Endothelial cell of umbilical vein (primary cell): ENCODE data around the gene JPH3.

Source experiments
- CTCF ChIP-seq, 2 donors: IDR thresholded peaks; 1 replicate in 1 of 2; 2 replicates in 1 of 2; pipeline ENCODE4 v1.5.1; 2011; ENCODE audit warnings: low read length in 2 of 2, mild to moderate bottlenecking in 2 of 2, moderate library complexity in 2 of 2, control low read depth in 1 of 2, inconsistent platforms in 1 of 2, low read depth in 1 of 2; ENCODE audit not compliant: insufficient read depth in 1 of 2; ENCODE audit errors: extremely low read depth in 1 of 2
- EZH2 ChIP-seq: IDR thresholded peaks from 2 replicates; pipeline ENCODE4 v1.6.1; 2012; ENCODE audit warnings: borderline replicate concordance, low read depth, mild to moderate bottlenecking, moderate library complexity, low read length, inconsistent platforms; ENCODE audit not compliant: severe bottlenecking
- FOS ChIP-seq: IDR thresholded peaks from 2 replicates; pipeline ENCODE4 v1.6.1; 2011; ENCODE audit warnings: mild to moderate bottlenecking, low read length, moderate library complexity, borderline replicate concordance; ENCODE audit not compliant: insufficient read depth
- JUN ChIP-seq: IDR thresholded peaks from 2 replicates; pipeline ENCODE4 v1.6.1; 2011; ENCODE audit warnings: borderline replicate concordance, low read depth; ENCODE audit not compliant: insufficient read length, insufficient read depth
- MAX ChIP-seq: IDR thresholded peaks from 2 replicates; pipeline ENCODE4 v1.6.1; 2011; ENCODE audit not compliant: insufficient read depth, insufficient read length
- MYC ChIP-seq: IDR thresholded peaks from one replicate; pipeline ENCODE4 v1.6.1; 2011; ENCODE audit warnings: mild to moderate bottlenecking, low read depth, low read length
- POLR2A ChIP-seq: IDR thresholded peaks from 2 replicates; pipeline ENCODE4 v1.6.1; 2012; ENCODE audit warnings: low read depth, mild to moderate bottlenecking, control low read depth, low read length
- POLR2AphosphoS5 ChIP-seq: IDR thresholded peaks from 2 replicates; pipeline ENCODE4 v1.6.1; 2012; ENCODE audit warnings: low read depth, mild to moderate bottlenecking, control low read depth, low read length, moderate library complexity; ENCODE audit not compliant: insufficient read depth

GRCh38 chr16:87595712-87596111, 6.6 kb upstream of the JPH3 start:
- TF ChIP-seq CTCF (IDR thresholded peaks at IDR 0.05; ENCODE audit: extremely low read depth in 1 of 2, insufficient read depth in 1 of 2, low read depth in 1 of 2, low read length in 2 of 2) = no peak
- TF ChIP-seq EZH2 = no peak
- no peak for TF ChIP-seq POLR2A
- TF ChIP-seq POLR2AphosphoS5 = no peak
- TF ChIP-seq MYC = no peak
- no peak for TF ChIP-seq MAX
- TF ChIP-seq FOS = no peak
- TF ChIP-seq JUN = no peak
